Tibial nerve (tissue), 4 donors: ENCODE measurements around the gene NAP1L3. TPM values are rescaled to one million over a fixed set of nuclear protein-coding genes. Genes with fewer than 3 reads are reported as not detected.

Source experiments
- DNase-seq, 2 donors: peaks; one replicate each; pipeline ENCODE4 v3.0.0-alpha.2; 2019; ENCODE audit warnings: low spot score in 2 of 2
- H3K27ac ChIP-seq, 4 donors: fragments of 200-600 bp; sonication (generic) in 3 of 4; one replicate each; pipeline ENCODE4 v1.5.1; 2017 to 2019; ENCODE audit warnings: mild to moderate bottlenecking in 1 of 4
- H3K27me3 ChIP-seq, 2 donors: fragments of 200-600 bp; sonication (generic) in 1 of 2; one replicate each; pipeline versions ENCODE4 v1.5.1 to v1.6.0; 2017 to 2019
- H3K36me3 ChIP-seq, 3 donors: fragments of 200-600 bp; sonication (generic); one replicate each; pipeline ENCODE4 v1.5.1; 2018 to 2019
- H3K4me1 ChIP-seq, 4 donors: fragments of 200-600 bp; sonication (generic) in 3 of 4; one replicate each; pipeline ENCODE4 v1.5.1; 2017 to 2019
- H3K4me3 ChIP-seq, 4 donors: fragments of 200-600 bp; sonication (generic) in 3 of 4; one replicate each; pipeline ENCODE4 v1.5.1; 2017 to 2019; ENCODE audit warnings: mild to moderate bottlenecking in 1 of 4, moderate library complexity in 1 of 4
- H3K9me3 ChIP-seq, 4 donors: fragments of 200-600 bp; sonication (generic) in 3 of 4; one replicate each; pipeline ENCODE4 v1.5.1; 2017 to 2019
- CTCF ChIP-seq, 5 experiments: fragments of 200-600 bp in 3 of 5; fragments of 450-650 bp in 2 of 5; sonication (generic) in 3 of 5; IDR thresholded peaks; one replicate each; pipeline ENCODE4 v1.5.1; 2016 to 2019; ENCODE audit warnings: antibody characterized with exemption in 5 of 5, mild to moderate bottlenecking in 3 of 5, moderate library complexity in 2 of 5
- EP300 ChIP-seq, 2 donors: sonication (generic); formaldehyde crosslinking; IDR thresholded peaks; one replicate each; pipeline ENCODE4 v1.6.1; 2017; ENCODE audit warnings: antibody characterized with exemption in 2 of 2, mild to moderate bottlenecking in 1 of 2
- POLR2A ChIP-seq, 2 donors: fragments of 450-650 bp; IDR thresholded peaks; one replicate each; pipeline ENCODE4 v1.6.1; 2017; ENCODE audit warnings: antibody characterized with exemption in 2 of 2, mild to moderate bottlenecking in 2 of 2, moderate library complexity in 2 of 2
- WGBS, 2 donors: methylation state at CpG; one replicate each; pipeline ENCODE4 v1.1.5; 2018; 5-methylcytosine and 5-hydroxymethylcytosine counted together
- total RNA-seq, 4 donors: library from RNA; depleted of rRNA; stranded (reverse); fragments of >200 nt; gene quantifications; one replicate each; pipeline ENCODE4 v1.1.0, GENCODE V29; 2016

The NAP1L3 gene
- total RNA-seq, 4 donors from 2014 or later: 2.7 to 7.2 (median 3.2) TPM

- no peaks in the 10 kb centered on the region for H3K36me3 ChIP-seq
- H3K4me1 ChIP-seq: no peaks in the 10 kb centered on the region
- no peaks in the 10 kb centered on the region for H3K9me3 ChIP-seq
- DNase-seq: no peak
- H3K27ac ChIP-seq: no peak overlapping the region
- no peaks in the 10 kb centered on the region for H3K27me3 ChIP-seq
- H3K4me3 ChIP-seq: no peak overlapping the region
- no peak for TF ChIP-seq EP300 (IDR thresholded peaks at IDR 0.05)
- WGBS, 2 donors: 83% methylated on average over 5 of the region's 7 CpGs; no CpG with 5 or more reads in 1 of the 2 donors
Measured at GRCh38 chrX:93660575-93660974, 12.8 kb downstream of the NAP1L3 start.

GRCh38 chrX:93649381-93649780 lies 24.0 kb downstream of the NAP1L3 start:
- Histone ChIP-seq H3K4me3 (no peak overlapping the region), H3K27ac (no peak overlapping the region), H3K9me3 (no peaks in the 10 kb centered on the region), H3K27me3 (no peaks in the 10 kb centered on the region), H3K36me3 (no peaks in the 10 kb centered on the region), H3K4me1 (no peaks in the 10 kb centered on the region)
- TF ChIP-seq CTCF (IDR thresholded peaks at IDR 0.05) (no peak), EP300 (IDR thresholded peaks at IDR 0.05) (no peak), POLR2A (IDR thresholded peaks at IDR 0.05) (no peak)
- no peak for DNase-seq
- 74 to 100% methylated on average over 1 of the region's 1 CpG for WGBS, 2 donors

GRCh38 chrX:93637591-93637990 lies 35.8 kb downstream of the NAP1L3 start:
- Histone ChIP-seq H3K9me3 (peaks cover 0 to 7% (median 2%) of the 10 kb centered on the region in 4 donors), H3K27me3 (no peaks in the 10 kb centered on the region), H3K27ac (no peak overlapping the region), H3K4me1 (no peaks in the 10 kb centered on the region), H3K36me3 (no peaks in the 10 kb centered on the region), H3K4me3 (no peak overlapping the region)
- TF ChIP-seq EP300 (IDR thresholded peaks at IDR 0.05) (no peak), CTCF (IDR thresholded peaks at IDR 0.05) (no peak), POLR2A (IDR thresholded peaks at IDR 0.05) (no peak)
- 81 to 92% methylated on average over 1 to 2 of the region's 2 CpGs for WGBS, 2 donors
- no peak for DNase-seq

Other genes with a start within 250 kb of the NAP1L3 start
- gene FAM133A, start 628 bp upstream of the NAP1L3 start, total RNA-seq: under 1 TPM in 1 of 4 donors, not detected in 3; 0.42 TPM